IPS DF 6.9 (cell line): ENCODE measurements around the gene PDE2A.

Experiments
- DNase-seq: peaks from one replicate; pipeline ENCODE4 v3.0.0-alpha.2; 2013; ENCODE audit warnings: low read depth, low spot score
- H3K27ac ChIP-seq: one replicate; pipeline ENCODE4 v1.5.1; 2013; ENCODE audit warnings: low read length, control low read depth
- H3K27me3 ChIP-seq: 2 replicates; pipeline ENCODE4 v1.6.1; 2013; ENCODE audit warnings: mild to moderate bottlenecking, low read length; ENCODE audit not compliant: control insufficient read depth, insufficient read depth
- H3K36me3 ChIP-seq: 2 replicates; pipeline ENCODE4 v1.6.1; 2013; ENCODE audit warnings: low read length; ENCODE audit not compliant: control insufficient read depth, insufficient read depth
- H3K4me1 ChIP-seq: 2 replicates; pipeline ENCODE4 v1.6.1; 2013; ENCODE audit warnings: low read length; ENCODE audit not compliant: control insufficient read depth, insufficient read depth
- H3K4me3 ChIP-seq: 2 replicates; pipeline ENCODE4 v1.5.1; 2013; ENCODE audit warnings: mild to moderate bottlenecking, low read length
- H3K9me3 ChIP-seq: 2 replicates; pipeline ENCODE4 v1.6.1; 2013; ENCODE audit warnings: low read length, inconsistent platforms; ENCODE audit not compliant: control insufficient read depth, insufficient read depth
- WGBS: extraction: QIAGEN DNeasy Blood & Tissue Kit; methylation state at CpG from one replicate; pipeline ENCODE4 v1.1.7; 2013; ENCODE audit warnings: mixed read lengths, missing lambda C conversion rate; ENCODE audit not compliant: insufficient read length, insufficient coverage; 5-methylcytosine and 5-hydroxymethylcytosine counted together

PDE2A gene

DNA sequence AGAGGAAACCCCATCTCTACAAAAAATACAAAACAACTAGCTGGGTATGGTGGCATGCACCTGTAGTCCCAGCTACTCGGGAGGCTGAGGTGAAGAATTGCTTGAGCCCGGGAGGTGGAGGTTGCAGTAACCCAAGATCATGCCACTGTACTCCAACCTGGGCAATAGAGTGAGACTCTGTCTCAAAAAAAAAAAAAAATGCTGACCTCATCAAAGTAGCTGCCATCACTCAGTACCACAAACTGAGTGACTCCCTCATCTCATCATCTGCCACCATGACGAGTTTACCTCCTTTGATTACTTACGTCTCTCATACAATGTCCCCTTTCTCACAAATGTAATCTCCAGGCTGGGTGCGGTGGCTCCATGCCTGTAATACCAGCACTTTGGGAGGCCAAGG, 122.7 kb downstream of the PDE2A start:
- Histone ChIP-seq H3K9me3 (no peaks in the 10 kb centered on the region), H3K36me3 (no peaks in the 10 kb centered on the region), H3K4me1 (no peaks in the 10 kb centered on the region), H3K27ac (no peak overlapping the region), H3K27me3 (no peaks in the 10 kb centered on the region; the same call in 1 of the 2 replicates), H3K4me3 (no peak overlapping the region)
- WGBS, result no CpG with 5 or more reads among the region's 5 CpGs
- no peak for DNase-seq

DNA sequence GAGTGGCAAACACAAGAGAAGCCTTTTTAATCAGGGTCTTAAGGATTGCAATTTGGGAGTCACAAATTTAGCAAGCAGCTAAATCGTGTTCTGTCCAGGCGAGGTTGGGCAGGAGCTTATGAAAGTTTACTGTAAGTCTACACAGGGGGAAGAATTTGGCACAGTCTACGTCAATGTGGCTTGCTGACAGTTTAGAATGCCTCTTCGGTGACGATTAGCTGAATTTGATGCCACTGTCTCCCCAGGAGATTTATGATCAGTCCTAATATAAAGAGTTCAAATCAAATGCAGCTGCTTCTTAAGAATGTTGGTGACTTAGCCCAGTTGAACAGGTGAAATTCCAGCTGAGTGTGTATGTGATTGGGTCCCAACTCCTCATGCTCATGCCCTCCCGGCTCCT, 125.8 kb downstream of the PDE2A start:
- Histone ChIP-seq H3K9me3 (no peaks in the 10 kb centered on the region), H3K27me3 (no peaks in the 10 kb centered on the region), H3K27ac (no peak overlapping the region), H3K4me3 (no peak overlapping the region), H3K36me3 (no peaks in the 10 kb centered on the region), H3K4me1 (no peaks in the 10 kb centered on the region)
- WGBS, result no CpG with 5 or more reads among the region's 6 CpGs
- no peak for DNase-seq

DNA sequence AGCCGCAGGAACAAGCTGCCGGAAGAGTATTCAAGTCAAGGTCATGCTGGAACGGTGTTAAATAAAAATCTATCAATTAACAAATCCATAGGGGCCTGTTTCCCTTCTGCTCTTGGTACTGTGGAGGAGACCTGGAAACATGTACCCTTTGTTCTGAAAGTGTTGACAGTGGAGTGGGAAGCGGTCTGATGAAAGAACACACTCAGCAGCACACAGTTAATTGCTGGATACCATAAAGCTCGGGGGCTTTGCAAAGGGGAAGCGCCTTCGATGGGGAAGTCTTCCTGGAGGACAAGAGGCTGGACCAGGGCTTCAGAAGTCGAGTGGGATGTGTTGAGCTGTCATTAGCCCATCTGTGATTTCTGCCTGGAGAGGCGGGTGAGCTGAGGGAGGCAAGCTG, 127.4 kb downstream of the PDE2A start:
- no peaks in the 10 kb centered on the region for H3K9me3 ChIP-seq
- no peak overlapping the region for H3K4me3 ChIP-seq
- H3K4me1 ChIP-seq, result no peaks in the 10 kb centered on the region
- no peak for DNase-seq
- no peaks in the 10 kb centered on the region for H3K36me3 ChIP-seq
- no peaks in the 10 kb centered on the region for H3K27me3 ChIP-seq
- no CpG with 5 or more reads among the region's 9 CpGs for WGBS
- H3K27ac ChIP-seq, result no peak overlapping the region

DNA sequence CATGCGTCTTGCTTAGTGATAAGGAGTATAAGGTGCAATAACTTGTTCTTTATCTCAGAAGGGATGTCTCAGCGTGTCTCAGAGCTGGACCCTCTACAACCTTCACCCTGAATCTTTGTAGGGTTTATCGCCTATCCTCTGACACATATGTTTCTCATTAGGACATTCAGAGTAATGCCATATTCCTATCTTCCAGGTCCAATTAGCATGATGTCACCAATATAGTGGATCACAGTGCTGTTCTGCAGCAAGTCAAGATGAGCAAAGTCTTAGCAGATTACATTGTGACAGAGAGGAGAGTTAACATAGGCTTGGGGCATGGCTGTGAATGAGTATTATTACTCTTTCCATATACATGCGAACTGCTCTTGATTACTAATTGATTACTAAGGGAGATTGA, 129.6 kb downstream of the PDE2A start:
- H3K4me1 ChIP-seq, result no peaks in the 10 kb centered on the region
- WGBS, result no CpG with 5 or more reads among the region's 4 CpGs
- H3K27ac ChIP-seq, result no peak overlapping the region
- DNase-seq, result no peak
- H3K9me3 ChIP-seq, result no peaks in the 10 kb centered on the region
- no peaks in the 10 kb centered on the region for H3K36me3 ChIP-seq
- H3K4me3 ChIP-seq, result no peak overlapping the region
- no peaks in the 10 kb centered on the region for H3K27me3 ChIP-seq

DNA sequence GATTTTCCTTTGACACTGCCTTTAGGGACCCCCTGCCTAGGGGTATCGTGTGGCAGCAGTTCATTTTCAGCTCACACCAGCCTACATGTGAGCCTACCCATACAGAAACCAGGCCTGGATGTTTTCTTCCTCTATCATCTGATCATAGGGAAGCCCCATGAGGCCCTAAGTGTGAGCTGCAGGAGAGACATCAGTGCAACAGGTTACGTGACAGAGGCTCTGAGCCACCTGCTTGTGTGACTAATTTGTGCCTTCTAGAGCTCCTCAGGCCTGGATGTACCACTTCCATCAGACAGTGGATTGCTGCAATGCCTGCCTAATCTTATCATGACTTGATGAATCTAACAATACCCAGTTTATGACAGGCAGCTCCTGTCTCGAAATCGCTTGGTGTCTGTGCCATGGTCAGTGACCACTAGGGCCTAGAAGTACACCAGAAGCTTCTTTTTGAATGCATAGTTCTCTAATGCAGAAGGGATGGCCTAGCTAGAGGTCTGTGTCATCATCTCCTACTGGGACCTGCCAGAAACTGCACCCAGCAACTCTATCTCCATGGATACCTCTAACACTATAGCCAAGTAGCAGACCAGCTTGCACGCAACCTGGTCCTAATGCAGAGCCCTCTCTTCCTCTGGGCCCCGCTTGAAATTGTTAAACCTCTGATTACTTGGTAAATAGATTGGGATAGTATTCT, 130.2 kb downstream of the PDE2A start:
- Histone ChIP-seq H3K9me3 (no peaks in the 10 kb centered on the region), H3K4me3 (no peak overlapping the region), H3K36me3 (no peaks in the 10 kb centered on the region), H3K4me1 (no peaks in the 10 kb centered on the region), H3K27me3 (no peaks in the 10 kb centered on the region), H3K27ac (no peak overlapping the region)
- WGBS, result no CpG with 5 or more reads among the region's 6 CpGs
- no peak for DNase-seq

DNA sequence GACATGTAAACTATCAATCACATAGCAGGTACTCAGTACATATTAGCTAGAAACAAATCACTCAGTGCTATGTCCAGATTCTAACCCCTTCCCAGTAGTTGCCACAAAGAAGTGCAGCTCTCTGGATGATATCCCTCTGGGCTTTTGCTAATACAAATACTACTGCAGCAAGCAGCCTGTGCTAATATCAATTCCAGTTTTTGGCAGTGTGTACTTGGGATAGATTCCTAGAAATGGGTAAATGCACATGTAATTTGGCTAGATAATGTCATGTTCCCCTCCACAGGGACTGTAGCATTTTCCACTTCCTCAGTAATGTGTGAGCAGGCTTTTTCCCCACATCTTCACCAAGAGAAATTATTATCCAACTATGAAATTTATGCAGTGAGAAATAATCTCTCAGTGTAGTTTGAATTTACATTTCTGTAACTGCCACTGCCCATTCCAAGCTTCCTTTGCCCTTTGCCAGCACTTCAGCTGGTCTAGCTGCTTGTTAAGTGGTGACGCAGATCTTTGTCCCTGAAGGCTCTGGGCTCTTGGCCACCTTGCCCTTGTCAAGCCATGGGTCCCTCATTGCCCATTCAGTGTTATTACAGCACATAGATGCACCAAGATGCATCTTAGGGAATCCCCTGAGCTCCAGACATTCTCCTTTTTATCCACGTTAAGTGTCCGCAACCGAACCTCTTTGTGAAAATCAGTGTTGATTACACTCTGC, 132.8 kb downstream of the PDE2A start:
- H3K27me3 ChIP-seq, result no peaks in the 10 kb centered on the region
- H3K36me3 ChIP-seq, result no peaks in the 10 kb centered on the region
- WGBS, result no CpG with 5 or more reads among the region's 4 CpGs
- H3K4me1 ChIP-seq, result no peaks in the 10 kb centered on the region
- H3K9me3 ChIP-seq, result no peaks in the 10 kb centered on the region
- no peak overlapping the region for H3K27ac ChIP-seq
- no peak for DNase-seq
- no peak overlapping the region for H3K4me3 ChIP-seq

DNA sequence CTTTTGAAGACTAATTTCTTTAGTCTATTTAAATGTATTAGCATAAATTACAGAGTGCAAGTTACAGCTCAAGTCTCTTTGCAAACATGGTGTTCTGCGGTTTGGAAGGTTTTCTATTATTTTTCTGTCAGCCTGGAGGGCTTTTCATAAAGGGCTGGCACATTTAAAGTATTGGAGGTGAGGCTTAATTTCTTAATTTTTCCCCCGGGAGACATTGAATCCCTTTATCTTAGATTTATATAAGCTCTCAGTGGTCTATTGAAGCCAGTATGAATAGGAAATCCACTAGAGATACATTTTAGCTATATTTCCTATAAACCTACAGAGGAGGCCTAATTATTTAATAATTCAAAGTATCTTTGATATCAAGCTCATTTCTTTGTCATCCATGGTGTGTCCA, 137.2 kb downstream of the PDE2A start:
- no peak for DNase-seq
- H3K9me3 ChIP-seq, result no peaks in the 10 kb centered on the region
- H3K27me3 ChIP-seq, result no peaks in the 10 kb centered on the region
- WGBS, result no CpG with 5 or more reads among the region's 2 CpGs
- H3K4me1 ChIP-seq, result no peaks in the 10 kb centered on the region
- H3K4me3 ChIP-seq, result no peak overlapping the region
- H3K36me3 ChIP-seq, result no peaks in the 10 kb centered on the region
- H3K27ac ChIP-seq, result no peak overlapping the region

DNA sequence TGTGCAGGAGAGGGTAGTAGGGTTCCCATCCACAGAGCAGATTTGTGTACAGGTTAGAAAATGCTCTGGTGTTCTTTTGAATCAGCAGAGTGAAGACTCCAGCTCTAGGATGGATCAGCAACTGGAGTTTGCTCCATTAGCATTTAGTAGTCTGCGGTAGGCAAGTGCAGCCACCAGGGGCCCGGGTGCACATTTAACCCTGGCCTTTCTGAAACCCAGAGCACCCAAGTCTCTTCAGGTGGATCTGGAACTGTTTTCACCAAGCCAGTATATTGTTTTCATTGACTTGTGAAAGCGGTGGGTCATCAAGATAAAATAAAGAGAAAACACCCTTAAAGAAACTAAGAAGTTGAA, 139.1 kb downstream of the PDE2A start:
- no CpG with 5 or more reads among the region's 3 CpGs for WGBS
- H3K4me1 ChIP-seq, result no peaks in the 10 kb centered on the region
- H3K27ac ChIP-seq, result no peak overlapping the region
- DNase-seq, result no peak
- H3K4me3 ChIP-seq, result no peak overlapping the region
- no peaks in the 10 kb centered on the region for H3K27me3 ChIP-seq
- H3K9me3 ChIP-seq, result no peaks in the 10 kb centered on the region
- no peaks in the 10 kb centered on the region for H3K36me3 ChIP-seq

DNA sequence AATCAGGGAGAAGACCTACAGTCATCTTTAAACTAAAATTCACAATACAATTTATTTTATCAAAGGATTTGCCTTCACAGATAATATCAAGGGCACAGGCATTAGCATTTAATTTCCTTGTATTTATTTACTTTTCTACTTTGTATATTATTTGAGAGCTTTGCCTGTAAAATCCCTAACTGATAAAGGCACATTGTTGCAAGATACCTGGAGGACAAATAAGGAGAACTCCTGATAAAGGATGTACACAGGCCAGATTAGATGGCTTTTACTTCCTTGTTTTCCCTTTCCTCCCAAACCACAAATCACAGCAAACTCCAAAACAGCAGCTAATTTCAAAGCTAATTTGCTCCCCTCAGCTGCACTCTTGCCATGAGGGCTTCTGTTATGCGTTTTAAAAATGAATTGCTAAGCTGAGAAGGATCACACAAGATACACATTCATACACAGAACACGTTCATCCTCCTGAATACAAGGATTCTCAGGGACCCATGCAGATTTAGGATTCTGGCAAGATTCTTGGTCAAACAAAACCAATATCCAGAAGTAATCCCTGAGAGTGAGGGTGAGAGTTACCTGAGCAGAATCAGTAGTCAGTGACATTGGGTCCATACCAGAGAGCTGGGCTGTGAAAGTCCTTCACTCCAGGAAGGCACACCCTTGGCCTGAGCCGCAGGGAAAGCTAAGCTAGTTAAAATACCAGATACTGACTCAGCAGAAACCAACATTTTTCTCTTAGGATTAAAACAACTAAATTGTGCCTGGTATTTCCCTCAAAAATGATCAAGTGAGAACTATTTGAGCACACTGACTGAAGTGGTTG, 139.6 kb downstream of the PDE2A start:
- Histone ChIP-seq H3K36me3 (no peaks in the 10 kb centered on the region), H3K4me3 (no peak overlapping the region), H3K4me1 (no peaks in the 10 kb centered on the region), H3K27ac (no peak overlapping the region), H3K27me3 (no peaks in the 10 kb centered on the region), H3K9me3 (no peaks in the 10 kb centered on the region)
- WGBS, result no CpG with 5 or more reads among the region's 3 CpGs
- no peak for DNase-seq

DNA sequence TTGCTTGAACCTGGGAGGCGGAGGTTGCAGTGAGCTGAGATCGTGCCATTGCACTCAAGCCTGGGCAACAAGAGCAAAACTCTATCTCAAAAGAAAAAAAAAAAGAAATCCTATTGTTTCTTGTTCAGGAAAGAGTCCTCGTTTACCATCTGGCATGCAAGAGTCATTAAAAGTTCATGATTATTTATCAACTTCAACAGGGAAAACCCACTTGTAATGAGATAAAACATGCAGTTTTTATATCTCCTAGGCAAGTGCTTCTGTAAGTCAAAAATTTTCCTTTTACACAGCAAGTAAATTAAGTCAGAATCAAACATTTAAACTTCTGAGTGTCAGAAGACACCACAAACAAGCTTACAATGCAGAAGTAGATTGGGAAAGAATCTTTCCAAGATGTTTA, 145.2 kb downstream of the PDE2A start:
- no CpG with 5 or more reads among the region's 3 CpGs for WGBS
- DNase-seq, result no peak
- H3K27ac ChIP-seq, result no peak overlapping the region

More for the DNA sequence above, 145.2 kb downstream of the PDE2A start:
- no peaks in the 10 kb centered on the region for H3K4me1 ChIP-seq
- H3K4me3 ChIP-seq, result no peak overlapping the region
- no peaks in the 10 kb centered on the region for H3K9me3 ChIP-seq
- H3K27me3 ChIP-seq, result no peaks in the 10 kb centered on the region
- no peaks in the 10 kb centered on the region for H3K36me3 ChIP-seq
